ENCODE data around the gene ALG14.

- no peak for TF ChIP-seq POLR2AphosphoS5 (IDR thresholded peaks at IDR 0.05)
- no peak for TF ChIP-seq EP300 (IDR thresholded peaks at IDR 0.05)
These were observed 110.8 kb downstream of the ALG14 start for GRCh38 chr1:94961988-94962387.
